GM11168 (cell line): Measurements from ENCODE around the gene TMEM17.

Experiments
- in situ Hi-C: fragments of 300-500 bp; cut with MboI; formaldehyde crosslinking; loops from one replicate; pipeline ENCODE4 v1.12.0; 2022; ENCODE audit warnings: low sequenced_read_pairs; ENCODE audit not compliant: unreplicated experiment

Gene TMEM17

DNA sequence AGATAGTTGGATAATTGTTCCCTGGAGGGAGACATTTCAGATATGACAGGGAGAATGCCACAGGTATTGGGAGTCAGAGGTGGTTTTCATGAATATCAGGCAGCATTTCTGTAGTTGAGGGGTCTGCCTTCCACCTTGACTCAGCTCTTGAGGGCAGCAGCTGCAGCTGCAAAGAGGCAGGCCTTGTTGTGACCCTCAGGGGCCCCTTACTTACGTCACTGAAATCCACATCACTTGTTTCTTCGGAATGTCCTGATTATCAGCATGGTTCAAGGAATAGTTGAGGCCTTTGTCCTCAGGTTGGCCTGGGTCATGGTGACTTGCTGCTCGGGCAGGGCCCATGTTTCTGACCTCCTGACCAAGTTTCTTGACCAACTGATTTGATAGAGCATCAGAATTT lies 46.9 kb downstream of the TMEM17 start:
- in situ Hi-C loops: loop anchor here (25.0 kb wide), 1 partner anchor 1028 kb away; no protein-coding TSS in a partner anchor

GRCh38 chr2:62458671-62459081 lies 47.3 kb downstream of the TMEM17 start:
- in situ Hi-C loops: loop anchor here (25.0 kb wide), 1 partner anchor 1029 kb away; no protein-coding TSS in a partner anchor

DNA sequence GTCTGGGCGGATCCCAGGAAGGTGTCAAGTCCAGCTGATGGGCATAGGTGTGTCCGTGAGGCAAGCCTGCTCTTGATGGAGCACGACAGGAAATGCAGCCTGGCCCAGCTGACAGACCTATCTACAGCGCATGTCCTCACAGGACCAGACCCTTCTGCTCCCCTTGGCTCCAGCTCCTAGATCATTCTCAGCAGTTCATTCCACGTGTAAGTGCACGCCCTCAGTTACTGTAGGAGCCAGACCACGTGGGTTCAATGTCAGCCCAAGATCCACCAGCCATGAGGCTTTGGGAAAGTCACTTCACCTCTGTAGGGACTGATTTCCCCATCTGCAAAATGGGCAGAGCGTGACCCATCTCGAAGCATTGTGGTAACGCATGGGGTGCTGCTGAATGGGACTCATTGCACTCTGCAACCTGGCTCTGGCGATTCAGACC lies 47.8 kb downstream of the TMEM17 start:
- in situ Hi-C loops: loop anchor here (25.0 kb wide), 1 partner anchor 1029 kb away; no protein-coding TSS in a partner anchor

GRCh38 chr2:62457556-62457955 lies 48.4 kb downstream of the TMEM17 start:
- in situ Hi-C loops: loop anchor here (25.0 kb wide), 1 partner anchor 1030 kb away; no protein-coding TSS in a partner anchor

DNA sequence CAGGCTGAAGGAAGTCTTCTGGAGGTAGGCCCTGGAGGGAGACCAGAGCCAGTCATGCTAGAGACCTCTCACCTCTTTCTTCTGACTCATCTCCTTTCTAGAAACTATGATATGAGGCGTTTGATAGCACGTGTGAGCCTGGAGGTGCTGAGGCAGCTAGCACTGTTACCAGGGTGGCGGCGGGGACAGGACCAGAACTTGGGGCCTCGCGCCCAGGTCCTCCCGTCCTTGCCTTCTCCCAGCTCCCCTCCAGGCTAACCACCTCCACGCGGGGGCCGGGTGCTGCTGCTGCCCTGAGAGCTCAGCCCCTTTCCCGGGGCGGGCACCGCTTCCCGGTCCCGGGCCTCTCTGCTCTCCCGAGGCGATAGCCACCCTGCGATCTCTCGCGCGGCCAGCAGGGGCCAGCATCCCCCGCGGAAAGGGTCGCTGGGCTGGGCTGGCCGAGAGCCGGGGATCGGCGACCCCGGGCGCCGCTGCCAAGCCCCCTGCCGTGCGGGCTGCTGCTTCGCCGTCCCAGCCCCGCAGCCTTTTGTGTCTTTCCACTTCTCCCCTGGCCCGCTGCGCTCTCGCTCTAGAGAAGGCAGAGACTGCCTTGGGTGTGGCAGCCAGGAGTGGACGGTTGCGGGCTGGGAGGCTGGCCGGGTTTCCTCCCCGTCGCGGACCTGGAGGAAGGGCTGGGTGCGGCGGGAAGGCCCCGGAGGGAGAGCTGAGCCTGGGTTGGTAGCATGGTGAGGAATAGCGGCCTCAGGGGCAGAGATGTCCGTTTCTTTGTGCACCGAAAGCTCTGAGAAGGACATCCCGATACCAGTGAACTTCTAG lies 49.1 kb downstream of the TMEM17 start:
- in situ Hi-C loops: loop anchor here (25.0 kb wide), 1 partner anchor 1030 kb away; no protein-coding TSS in a partner anchor

DNA sequence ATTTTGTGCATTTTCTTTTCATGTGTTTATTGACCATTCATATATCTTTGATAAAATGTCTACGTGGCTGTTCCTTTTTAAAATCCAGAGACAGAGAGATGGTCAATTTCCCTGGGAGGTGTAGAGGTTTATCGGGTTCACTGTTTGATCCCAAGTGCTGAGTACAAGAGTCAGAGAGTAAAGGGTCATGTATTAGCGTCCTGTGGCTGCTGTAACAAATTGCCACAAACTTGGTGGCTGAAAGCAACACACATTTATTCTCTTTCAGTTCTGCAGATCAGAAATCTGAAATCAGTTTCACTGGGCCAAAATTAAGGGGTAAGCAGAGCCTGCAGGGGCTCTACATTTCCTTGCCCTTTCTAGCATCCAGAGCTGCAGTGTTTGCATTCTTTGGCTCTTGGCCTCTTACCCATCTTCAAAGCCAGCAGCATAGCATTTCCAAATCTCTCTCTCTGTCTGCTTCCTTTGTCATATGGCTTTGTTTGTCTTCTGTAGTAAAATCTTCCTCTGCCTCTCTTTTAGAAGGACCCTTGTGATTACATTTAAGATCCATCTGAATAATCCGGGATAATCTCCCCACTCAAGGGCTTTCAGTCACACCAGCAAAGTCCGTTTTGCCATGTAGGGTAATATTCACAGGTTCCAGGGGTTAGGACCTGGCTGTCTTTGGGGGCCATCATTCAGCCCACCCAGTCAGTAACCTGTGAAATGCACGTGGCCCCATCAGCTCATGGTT lies 49.9 kb downstream of the TMEM17 start:
- in situ Hi-C loops: loop anchor here (25.0 kb wide), 1 partner anchor 1031 kb away; no protein-coding TSS in a partner anchor

- in situ Hi-C loops: loop anchor here (5.0 to 25.0 kb wide), 2 partner anchors 318 to 1033 kb away; no protein-coding TSS in a partner anchor
These were observed 52.0 kb downstream of the TMEM17 start for GRCh38 chr2:62453955-62454354.

DNA sequence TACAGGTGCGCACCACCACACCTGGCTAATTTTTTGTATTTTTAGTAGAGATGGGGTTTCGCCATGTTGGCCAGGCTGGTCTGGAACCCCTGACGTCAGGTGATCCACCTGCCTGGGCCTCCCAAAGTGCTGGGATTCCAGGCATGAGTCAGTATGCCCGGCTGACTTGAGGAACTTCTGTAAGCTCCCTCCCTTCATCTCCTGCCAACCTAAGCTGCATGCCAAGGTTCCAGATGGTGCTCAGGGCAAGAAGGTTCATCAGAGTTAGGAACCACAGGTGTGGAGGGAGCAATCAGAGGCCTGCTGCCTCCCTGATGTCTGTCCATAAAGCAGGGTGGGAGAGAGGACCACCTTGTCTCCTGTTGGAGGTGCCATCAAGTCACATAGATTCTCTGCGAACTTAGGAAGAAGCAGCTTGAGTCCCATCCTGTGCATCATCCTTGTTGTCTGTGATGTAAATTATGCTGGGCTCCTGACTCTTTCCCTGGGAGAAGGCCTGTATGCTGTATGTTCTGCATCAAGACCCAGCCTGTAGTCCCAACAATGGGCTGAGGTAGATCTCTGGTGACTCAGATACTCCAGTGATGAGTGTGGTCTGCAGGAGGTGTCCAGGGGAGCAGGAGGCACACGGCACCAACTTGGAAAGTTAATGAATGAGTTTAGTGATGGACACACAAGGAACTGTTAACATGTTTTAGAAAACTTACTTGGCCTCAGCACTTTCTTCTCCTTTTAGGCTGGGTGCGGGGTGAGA lies 53.1 kb downstream of the TMEM17 start:
- in situ Hi-C loops: loop anchor here (5.0 to 25.0 kb wide), 2 partner anchors 319 to 1034 kb away; no protein-coding TSS in a partner anchor

DNA sequence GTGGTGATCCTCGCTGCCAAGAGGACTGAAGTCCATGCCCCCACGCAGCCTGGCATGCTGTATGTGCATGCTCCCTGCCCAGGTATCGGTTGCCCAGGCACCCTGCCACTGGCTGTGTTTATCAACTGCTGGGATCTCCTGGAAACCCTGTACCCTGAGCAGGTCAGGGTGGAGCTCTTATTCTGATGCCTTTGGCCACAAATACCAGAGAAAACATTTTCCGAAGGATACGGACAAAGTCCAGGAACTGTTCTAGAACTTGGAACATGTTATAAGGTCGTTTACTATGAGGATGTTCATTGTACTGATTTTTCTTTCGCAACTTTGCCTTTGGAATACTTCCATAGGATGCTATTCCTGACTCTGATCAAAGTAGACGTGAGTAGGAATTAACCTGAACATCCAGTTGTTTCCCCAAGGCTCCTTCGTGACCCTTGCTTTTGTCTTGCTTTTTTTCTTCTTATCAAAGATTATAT lies 55.2 kb downstream of the TMEM17 start:
- in situ Hi-C loops: loop anchor here (5.0 to 25.0 kb wide), 2 partner anchors 322 to 1037 kb away; no protein-coding TSS in a partner anchor
